NCI-H1417 treated with DMSO at 0.1 percent for 48 hours (cell line): ENCODE measurements around the gene IGF2BP1.
"Not testable (repeated sequence)": the region's sequence is repeated elsewhere in the genome, so short reads cannot be mapped to it uniquely, and the experiment has no call there.

Source experiments
- DNase-seq: peaks from one replicate; lab custom pipeline; 2025; lab: John Stamatoyannopoulos, UW

Gene IGF2BP1

GRCh38 chr17:49020609-49021008 is 23.4 kb downstream of the IGF2BP1 start:
- no peak for DNase-seq

GRCh38 chr17:49021095-49021767 is 24.0 kb downstream of the IGF2BP1 start:
- no peak for DNase-seq

- DNase-seq = no peak
Measured at GRCh38 chr17:49021768-49022103, 24.6 kb downstream of the IGF2BP1 start.

- DNase-seq = no peak
Measured at GRCh38 chr17:49022391-49022941, 25.3 kb downstream of the IGF2BP1 start.

- no peak for DNase-seq
Measured at GRCh38 chr17:49024523-49024922, 27.3 kb downstream of the IGF2BP1 start.

GRCh38 chr17:49026447-49026846 is 29.3 kb downstream of the IGF2BP1 start:
- not testable (repeated sequence) for DNase-seq

- no peak for DNase-seq
Measured at GRCh38 chr17:49028271-49028670, 31.1 kb downstream of the IGF2BP1 start.

- DNase-seq = no peak
Measured at GRCh38 chr17:49029801-49030200, 32.6 kb downstream of the IGF2BP1 start.

- peak; percentile 0 for DNase-seq
Measured at GRCh38 chr17:49031965-49032928, 35.1 kb downstream of the IGF2BP1 start.

GRCh38 chr17:49035470-49036269 is 38.5 kb downstream of the IGF2BP1 start:
- DNase-seq = no peak

- DNase-seq = no peak
Measured at GRCh38 chr17:49036270-49036626, 39.1 kb downstream of the IGF2BP1 start.

GRCh38 chr17:49038138-49038537 is 41.0 kb downstream of the IGF2BP1 start:
- no peak for DNase-seq

GRCh38 chr17:49038544-49038943 is 41.4 kb downstream of the IGF2BP1 start:
- DNase-seq = no peak

- not testable (repeated sequence) for DNase-seq
Measured at GRCh38 chr17:49039518-49039917, 42.3 kb downstream of the IGF2BP1 start.

- DNase-seq = no peak
Measured at GRCh38 chr17:49041527-49041926, 44.3 kb downstream of the IGF2BP1 start.

- no peak for DNase-seq
Measured at GRCh38 chr17:49045376-49045775, 48.2 kb downstream of the IGF2BP1 start.

- DNase-seq = no peak
Measured at GRCh38 chr17:49046912-49047311, 49.7 kb downstream of the IGF2BP1 start.

- no peak for DNase-seq
Measured at GRCh38 chr17:49049265-49049664, 52.1 kb downstream of the IGF2BP1 start.

- no peak for DNase-seq
Measured at GRCh38 chr17:49050611-49051010, 53.4 kb downstream of the IGF2BP1 start.

- no peak for DNase-seq
Measured at GRCh38 chr17:49051269-49051668, 54.1 kb downstream of the IGF2BP1 start.

- DNase-seq = no peak
Measured at GRCh38 chr17:49053171-49053829, 56.1 kb downstream of the IGF2BP1 start.
